GM21515 (cell line): ENCODE measurements around the gene PLBD1.

Experiments used
- ATAC-seq: cut with Tn5 transposase; IDR thresholded peaks from one replicate; pipeline ENCODE4 v1.9.1; 2021; ENCODE audit not compliant: unreplicated experiment

The PLBD1 gene

GRCh38 chr12:14567351-14568162 is at the start of gene PLBD1:
TSS of gene PLBD1 (minus strand) at chr12:14567883. CDS start at chr12:14567696, 187 bp downstream.
- ATAC-seq, result peak; percentile 52

DNA sequence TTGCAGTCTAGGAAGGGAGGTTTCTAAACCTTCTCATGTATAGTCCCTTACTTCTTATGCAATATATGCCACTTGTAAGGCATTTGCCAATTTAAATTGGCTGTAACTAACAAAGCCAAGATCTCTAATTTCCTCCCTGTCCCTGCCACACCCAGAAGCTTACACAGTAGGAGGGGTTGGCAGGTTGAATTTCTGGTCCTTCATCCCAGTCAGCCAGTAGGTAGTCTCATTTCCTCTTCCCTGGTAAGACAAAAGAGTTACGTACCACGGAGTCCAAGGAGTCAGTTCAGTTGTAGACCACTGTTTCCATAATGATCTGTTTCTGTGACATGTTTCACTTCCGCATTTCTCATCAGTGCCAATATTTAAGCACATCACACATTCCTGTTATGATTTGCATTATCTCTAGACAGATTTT is 47.0 kb upstream of the PLBD1 start:
- peak; percentile 40 for ATAC-seq

DNA sequence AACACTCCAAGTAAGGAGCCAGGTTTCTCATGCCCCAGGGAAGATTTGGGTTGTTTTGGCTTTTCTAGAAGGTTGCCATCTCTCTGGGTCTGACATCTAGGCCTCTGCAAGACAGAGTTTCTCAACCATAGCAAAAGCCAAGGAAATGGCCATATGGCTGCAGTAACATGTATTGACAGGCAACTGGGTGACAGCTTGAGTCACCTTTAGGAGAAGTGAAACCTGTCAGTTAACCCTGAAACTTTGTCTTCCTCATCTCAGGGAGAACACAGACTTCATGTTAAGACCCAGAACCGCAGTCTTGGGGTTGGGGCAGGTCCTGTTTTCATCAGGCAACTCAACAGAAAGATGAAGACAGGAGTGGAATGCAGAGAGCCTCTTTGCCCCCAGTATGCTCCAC is 46.0 kb upstream of the PLBD1 start:
- peak; percentile 97 for ATAC-seq

DNA sequence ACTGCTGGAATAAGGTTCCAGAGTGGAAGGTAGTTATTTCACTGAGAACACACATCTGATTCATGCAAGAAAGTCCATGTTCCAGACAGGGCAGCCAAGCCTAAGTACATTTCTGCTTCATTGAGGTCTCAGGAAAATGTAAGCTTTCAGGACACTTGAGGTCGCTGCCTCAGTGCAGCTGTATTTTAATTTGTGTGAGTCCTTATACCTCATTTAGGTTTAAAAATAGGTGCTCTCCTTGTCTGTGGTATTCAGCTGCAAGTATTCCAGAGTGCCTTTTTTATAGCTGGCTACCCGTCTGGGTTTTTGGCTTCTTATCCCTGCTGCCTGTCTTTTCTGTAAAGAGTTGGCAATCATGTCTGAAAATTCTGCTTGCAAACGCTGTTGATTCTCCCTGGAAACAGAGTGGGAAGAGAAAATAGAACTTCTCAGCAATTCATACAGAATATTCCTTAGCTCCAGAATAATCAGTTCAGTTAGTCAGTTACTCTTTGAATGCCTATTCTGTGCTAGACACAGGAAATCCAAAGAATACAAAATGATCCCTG is 45.3 kb upstream of the PLBD1 start:
- ATAC-seq, result no peak

- no peak for ATAC-seq
These were observed 44.6 kb upstream of the PLBD1 start for GRCh38 chr12:14612250-14612649.

DNA sequence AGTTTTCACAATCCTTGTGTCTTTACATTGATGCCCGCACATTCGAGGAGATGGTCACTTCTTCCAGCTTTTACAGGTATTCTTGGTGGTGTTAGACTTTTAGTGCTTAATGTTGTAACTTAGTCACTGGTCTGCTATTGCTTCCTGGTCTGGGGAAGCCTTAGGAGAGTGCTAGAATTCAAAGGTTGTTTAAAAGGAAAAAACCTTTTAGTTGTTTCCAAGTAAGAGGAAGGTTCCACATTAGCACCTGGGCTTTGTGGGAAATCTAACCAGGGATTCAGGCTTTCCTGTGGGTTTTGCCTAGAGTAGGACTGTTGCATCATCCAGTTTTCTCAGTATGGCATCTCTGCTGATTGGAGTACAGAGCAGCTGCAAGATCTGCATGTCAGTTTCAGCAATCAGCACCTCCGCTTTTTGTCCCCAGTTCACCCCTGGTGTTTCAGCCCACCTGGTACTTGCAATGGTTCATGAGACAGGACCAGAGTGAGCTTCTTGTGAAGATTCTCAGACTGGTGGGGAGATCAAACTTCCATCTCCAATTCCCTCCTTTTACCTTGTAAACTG is 44.0 kb upstream of the PLBD1 start:
- ATAC-seq, result no peak

DNA sequence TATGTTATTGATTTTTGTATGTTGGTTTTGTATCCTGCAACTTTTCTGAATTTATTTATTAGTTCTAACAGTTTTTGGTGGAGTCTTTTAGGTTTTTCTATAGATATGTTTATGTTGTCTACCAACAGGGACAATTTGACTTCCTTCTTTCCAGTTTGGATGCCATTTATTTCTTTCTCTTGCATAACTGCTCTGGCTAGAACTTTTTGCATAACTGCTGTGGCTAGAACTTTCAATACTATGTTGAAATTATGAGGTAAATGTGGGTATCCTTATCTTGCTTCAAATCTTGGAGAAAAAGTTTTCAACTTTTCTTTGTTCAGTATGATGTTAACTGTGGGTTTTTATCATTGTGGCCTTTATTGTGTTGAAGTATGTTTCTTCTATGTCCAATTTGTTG is 39.9 kb upstream of the PLBD1 start:
- ATAC-seq, result no peak

DNA sequence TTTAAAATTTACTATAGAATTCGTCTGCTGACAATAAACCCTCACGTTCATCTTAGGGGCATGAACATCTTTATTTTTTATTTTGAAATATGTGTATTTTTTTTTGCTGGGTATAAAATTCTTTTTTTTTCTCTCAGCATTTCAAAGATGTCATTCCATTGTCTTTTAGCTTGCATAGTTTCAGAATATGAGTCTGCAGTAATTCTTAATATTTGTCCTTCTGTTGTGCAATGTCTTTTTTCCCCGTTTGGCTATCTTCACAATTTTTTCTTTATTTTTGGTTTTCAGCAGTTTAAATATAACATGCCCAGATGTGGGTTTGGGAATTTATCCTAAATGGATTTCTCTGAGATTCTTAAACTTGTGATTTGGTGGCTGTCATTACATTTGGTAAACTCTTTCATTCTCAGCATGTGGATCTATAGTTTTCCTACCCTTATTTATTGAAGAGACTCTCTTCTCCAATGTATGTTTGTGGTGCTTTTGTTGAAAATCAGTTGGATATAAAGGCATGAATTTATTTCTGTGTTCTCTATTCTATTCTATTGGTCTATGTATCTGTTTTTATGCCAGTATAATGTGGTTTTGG is 37.8 kb upstream of the PLBD1 start:
- no peak for ATAC-seq

DNA sequence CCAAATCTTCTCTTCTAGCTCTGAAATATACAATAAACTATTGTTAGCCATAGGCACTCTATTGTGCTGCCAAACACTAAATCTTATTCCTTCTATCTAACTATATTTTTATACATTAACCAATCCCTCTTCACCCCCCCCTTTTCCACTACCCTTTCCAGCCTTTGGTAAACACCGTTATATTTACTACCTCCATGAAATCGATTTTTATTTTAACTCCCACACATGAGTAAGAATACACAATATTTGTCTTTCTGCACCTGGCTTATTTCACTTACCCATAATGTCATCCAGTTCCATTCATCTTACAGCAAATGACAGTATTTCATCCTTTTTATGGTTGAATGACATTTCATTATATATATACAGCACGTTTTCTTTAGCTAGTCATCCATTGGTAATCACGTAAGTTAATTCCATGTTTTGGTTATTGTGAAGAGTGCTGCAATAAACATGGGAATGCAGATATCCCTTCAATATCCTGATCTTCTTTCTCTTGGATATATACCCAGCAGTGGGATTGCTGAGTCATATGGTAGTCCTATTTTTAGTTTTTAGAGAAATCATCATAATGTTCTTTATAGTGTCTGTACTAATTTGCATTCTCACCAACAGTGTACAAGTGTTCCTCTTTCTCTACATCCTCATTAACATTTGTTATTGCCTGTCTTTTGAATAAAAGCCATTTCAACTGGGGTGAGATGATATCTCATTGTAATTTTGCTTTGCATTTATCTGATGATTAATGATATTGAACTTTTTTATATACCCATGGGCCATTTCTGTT is 34.2 kb upstream of the PLBD1 start:
- no peak for ATAC-seq

GRCh38 chr12:14597480-14597879 is 29.8 kb upstream of the PLBD1 start:
- ATAC-seq, result no peak

DNA sequence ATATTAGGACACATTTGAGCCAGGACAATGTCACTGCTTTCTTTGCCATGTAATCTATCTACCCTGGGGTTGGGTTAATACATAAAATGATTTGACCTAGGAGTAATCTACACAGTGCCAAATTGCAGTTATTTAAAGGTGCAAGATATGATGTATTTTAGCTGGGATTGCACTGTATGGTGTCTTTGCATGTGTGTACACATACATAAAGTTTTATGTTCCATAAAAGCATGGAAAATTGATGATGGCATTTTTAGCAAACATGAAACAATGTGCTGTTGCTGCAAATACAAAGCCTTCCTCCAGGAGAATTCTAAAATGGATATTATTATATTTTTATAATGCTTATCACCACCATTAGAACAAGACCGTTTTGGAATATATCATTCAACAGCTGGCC is 24.0 kb upstream of the PLBD1 start:
- no peak for ATAC-seq

DNA sequence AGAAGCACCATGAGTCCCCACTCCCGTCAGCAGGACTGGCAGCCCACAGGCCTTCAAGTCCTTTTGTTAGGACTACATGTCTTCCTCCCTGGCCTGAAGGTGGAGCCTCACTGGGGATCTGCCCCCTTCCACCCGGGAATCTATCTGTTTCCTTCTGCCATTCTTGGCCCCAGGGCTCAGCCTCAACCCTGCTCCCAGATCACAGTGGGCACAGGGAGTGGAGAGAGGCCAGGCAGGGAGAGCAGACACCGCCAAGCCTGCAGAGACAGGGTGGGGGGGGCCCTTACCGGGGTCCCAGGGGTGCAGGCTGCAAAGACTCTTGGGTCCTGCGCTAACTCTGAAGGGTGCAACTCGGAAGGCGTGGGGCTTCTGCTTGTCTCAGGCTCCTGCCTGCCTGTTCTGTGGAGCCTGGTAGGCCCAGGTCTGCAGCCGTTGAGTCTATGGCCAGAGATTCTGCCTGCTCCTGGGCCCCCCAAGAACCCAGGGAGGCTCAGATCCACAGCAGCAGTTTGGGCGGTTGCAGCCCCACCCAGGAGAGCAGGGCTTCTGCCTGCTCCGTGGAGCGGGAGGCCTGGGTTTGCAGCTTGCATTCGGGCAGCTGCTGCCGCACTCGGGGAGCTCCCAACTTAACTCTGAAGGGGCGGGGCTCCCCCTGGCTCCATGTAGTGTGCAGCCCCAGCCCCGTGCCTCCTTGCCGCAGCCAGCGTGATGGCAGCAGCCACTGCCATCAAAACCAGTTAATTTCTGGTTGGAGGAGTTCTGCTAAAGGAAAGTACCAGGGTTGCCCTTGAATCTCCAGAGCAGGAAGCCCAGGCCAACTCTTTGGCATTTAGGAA is 21.7 kb upstream of the PLBD1 start:
- no peak for ATAC-seq

DNA sequence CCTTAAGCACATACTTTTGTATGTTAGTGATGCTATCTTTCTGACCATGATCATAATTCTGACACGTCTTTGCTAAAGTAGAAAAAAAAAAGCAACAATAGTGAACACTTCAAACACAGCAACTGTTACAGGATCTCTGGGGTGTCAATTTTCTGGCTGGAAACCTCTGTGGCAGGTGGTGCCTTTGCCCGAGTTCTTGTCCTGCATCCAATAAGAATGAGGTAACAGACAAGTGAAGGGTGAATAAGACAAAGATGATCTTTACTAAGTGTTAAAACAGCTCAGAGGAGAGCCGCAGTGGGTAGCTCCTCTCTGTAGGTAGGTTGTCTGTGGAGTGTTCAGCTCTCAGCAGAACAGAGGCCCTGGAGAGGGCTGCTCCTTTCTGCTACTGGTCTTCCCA is 20.9 kb upstream of the PLBD1 start:
- no peak for ATAC-seq

DNA sequence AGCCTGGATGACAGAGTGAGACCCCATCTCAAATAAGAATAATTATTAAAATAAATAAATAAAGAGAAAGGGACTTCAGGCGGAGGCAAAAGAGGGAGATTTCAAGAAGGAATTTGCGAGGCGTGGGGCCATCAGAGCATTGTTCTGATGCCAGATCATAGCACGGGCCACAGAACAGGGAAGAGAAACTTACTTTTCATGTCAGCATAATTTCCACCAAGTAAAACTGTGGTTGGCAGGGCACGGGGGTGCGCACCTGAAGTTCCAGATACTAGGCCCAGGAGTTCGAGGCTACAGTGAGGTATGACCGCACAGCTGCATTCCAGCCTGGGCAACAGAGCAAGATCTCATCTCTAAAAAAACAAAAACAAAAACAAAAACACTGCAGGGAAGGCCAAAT is 11.0 kb upstream of the PLBD1 start:
- ATAC-seq, result no peak

DNA sequence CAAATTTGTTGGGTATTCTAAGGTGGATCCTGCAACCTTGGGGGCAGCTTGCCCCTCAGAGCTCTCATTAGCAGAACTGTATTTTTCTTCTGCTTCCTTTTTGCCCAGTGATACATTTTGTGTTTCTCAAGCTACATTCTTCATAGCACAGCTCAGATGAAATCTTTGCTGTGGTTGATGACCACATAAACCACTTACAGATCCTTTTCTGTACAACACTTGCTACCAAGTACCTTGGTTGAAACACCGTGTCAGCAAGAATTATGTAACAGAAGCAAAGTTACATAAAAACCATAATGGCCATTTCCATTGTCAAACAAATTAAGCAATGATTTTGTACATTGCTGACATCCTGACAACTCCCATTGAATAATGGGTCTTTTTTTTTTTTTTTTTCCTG is 9.7 kb upstream of the PLBD1 start:
- no peak for ATAC-seq

- no peak for ATAC-seq
These were observed 9.2 kb upstream of the PLBD1 start for GRCh38 chr12:14576896-14577295.

DNA sequence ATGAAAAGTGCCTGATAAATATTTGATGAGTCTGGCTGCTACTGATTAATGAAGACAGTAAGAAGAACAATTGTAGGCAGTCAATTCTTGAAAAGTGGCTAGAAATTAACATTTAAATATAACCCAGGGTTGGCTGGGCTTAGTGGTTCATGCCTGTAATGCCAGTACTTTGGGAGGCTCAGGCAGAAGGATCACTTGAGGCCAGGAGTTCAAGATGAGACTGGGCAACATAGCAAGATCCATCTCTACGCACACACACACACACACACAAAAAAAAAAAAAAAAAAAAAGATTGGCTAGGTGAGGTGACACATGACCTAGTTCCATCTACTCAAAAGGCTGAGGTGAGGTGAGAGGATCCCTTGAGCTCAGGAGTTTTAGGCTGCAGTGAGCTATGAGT is 7.9 kb upstream of the PLBD1 start:
- no peak for ATAC-seq

DNA sequence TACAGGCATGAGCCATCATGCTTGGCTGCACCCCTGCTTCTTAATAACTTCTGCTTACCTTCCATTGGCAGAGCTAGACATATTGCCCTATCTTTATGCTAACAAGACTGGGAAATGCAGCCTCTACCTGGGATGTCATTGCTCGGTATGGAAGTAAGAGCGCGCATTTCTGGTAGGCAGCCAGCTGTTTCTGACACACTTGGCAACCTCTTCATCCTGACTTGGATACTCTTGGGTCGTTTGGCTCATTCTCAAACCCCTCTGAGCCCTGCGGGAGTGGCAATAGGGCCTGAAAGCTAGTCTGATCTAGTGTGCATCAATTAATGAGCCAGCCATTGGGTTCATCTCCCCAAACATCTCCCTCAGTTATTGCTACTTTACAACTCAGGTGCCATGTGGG is 5.4 kb upstream of the PLBD1 start:
- no peak for ATAC-seq

- ATAC-seq, result no peak
These were observed 4.7 kb upstream of the PLBD1 start for GRCh38 chr12:14572401-14572800.

GRCh38 chr12:14571779-14572178 is 4.1 kb upstream of the PLBD1 start:
- no peak for ATAC-seq
